SK-N-SH (cell line): ENCODE data around the gene DOCK10. TPM values are rescaled to one million over a fixed set of nuclear protein-coding genes. Genes with fewer than 3 reads are reported as not detected.
A peak's percentile ranks its signal among the peaks of the same experiment; 100 is the strongest.

ENCODE experiments used
- CTCF ChIA-PET: fragments of 300-600, 350-600 bp; formaldehyde crosslinking; extraction: SDS; loops from one replicate; lab custom pipeline; 2021; lab: Yijun Ruan, JAX
- POLR2A ChIA-PET: fragments of 350-600 bp; sonication (Branson Sonifier 250); formaldehyde crosslinking; extraction: SDS; loops from one replicate; lab custom pipeline; 2020; ENCODE audit warnings: antibody characterized with exemption, inconsistent platforms; lab: Yijun Ruan, JAX
- DNase-seq: peaks from one replicate; pipeline ENCODE4 v3.0.0; 2012
- H2AFZ ChIP-seq: fragments of 200-600 bp; sonication (generic); 2 replicates; pipeline ENCODE4 v1.8.1; 2016; ENCODE audit warnings: antibody characterized with exemption, mild to moderate bottlenecking, low read depth
- H3F3A ChIP-seq: fragments of 200-600 bp; sonication (generic); replicated peaks from 2 replicates; pipeline ENCODE3; 2016; ENCODE audit warnings: antibody characterized with exemption, mild to moderate bottlenecking; ENCODE audit not compliant: insufficient read depth
- H3K27ac ChIP-seq, 2 experiments: fragments of 200-500 bp in 1 of 2; fragments of 200-600 bp in 1 of 2; sonication (Bioruptor generic) in 1 of 2; sonication (generic), shearing (Covaris generic) in 1 of 2; 2 replicates each; pipeline versions ENCODE4 v1.5.1 to v1.6.1; 2014 to 2016; ENCODE audit warnings: low read depth in 2 of 2, inconsistent platforms in 1 of 2, low read length in 1 of 2, mild to moderate bottlenecking in 1 of 2, mixed read lengths in 1 of 2
- H3K27me3 ChIP-seq: fragments of 200-600 bp; sonication (generic), shearing (Covaris generic); 2 replicates; pipeline ENCODE4 v1.6.1; 2016; ENCODE audit warnings: mixed run types; ENCODE audit not compliant: insufficient read depth
- H3K36me3 ChIP-seq, 2 experiments: fragments of 200-500 bp in 1 of 2; fragments of 200-600 bp in 1 of 2; sonication (Bioruptor generic) in 1 of 2; sonication (generic) in 1 of 2; replicated peaks in 1 of 2; 2 replicates each; pipeline versions ENCODE3 to v1.5.1; 2014 to 2016; ENCODE audit warnings: low read length in 1 of 2, mild to moderate bottlenecking in 1 of 2; ENCODE audit not compliant: insufficient read depth in 2 of 2, control insufficient read depth in 1 of 2
- H3K4me1 ChIP-seq, 2 experiments: fragments of 200-500 bp in 1 of 2; fragments of 200-600 bp in 1 of 2; sonication (Bioruptor generic) in 1 of 2; sonication (generic), shearing (Covaris generic) in 1 of 2; 2 replicates each; pipeline versions ENCODE4 v1.5.1 to v1.6.1; 2014 to 2016; ENCODE audit warnings: low read depth in 1 of 2, low read length in 1 of 2, mixed run types in 1 of 2; ENCODE audit not compliant: insufficient read depth in 2 of 2, control insufficient read depth in 1 of 2
- H3K4me2 ChIP-seq: fragments of 200-600 bp; sonication (generic), shearing (Covaris generic); 2 replicates; pipeline ENCODE4 v1.6.1; 2017; ENCODE audit warnings: mixed run types
- H3K4me3 ChIP-seq, 2 experiments: fragments of 200-500 bp in 1 of 2; fragments of 200-600 bp in 1 of 2; sonication (Bioruptor generic) in 1 of 2; sonication (generic), shearing (Covaris generic) in 1 of 2; 2 replicates each; pipeline versions ENCODE4 v1.5.1 to v1.8.1; 2014 to 2016; ENCODE audit warnings: low read depth in 2 of 2, inconsistent platforms in 1 of 2, low read length in 1 of 2, mild to moderate bottlenecking in 1 of 2, mixed read lengths in 1 of 2, moderate library complexity in 1 of 2
- H3K79me2 ChIP-seq: fragments of 200-600 bp; sonication (generic); 2 replicates; pipeline ENCODE4 v1.8.1; 2017; ENCODE audit warnings: mild to moderate bottlenecking; ENCODE audit not compliant: insufficient read depth
- H3K9ac ChIP-seq: fragments of 200-600 bp; sonication (generic); 2 replicates; pipeline ENCODE4 v1.6.1; 2017; ENCODE audit warnings: mixed run types
- H3K9me2 ChIP-seq: fragments of 200-600 bp; sonication (generic); 2 replicates; pipeline ENCODE4 v1.6.1; 2017; ENCODE audit warnings: mixed run types
- H3K9me3 ChIP-seq: fragments of 200-600 bp; sonication (generic); 2 replicates; pipeline ENCODE4 v1.6.1; 2017; ENCODE audit warnings: mixed run types, mild to moderate bottlenecking, moderate library complexity
- H4K20me1 ChIP-seq: fragments of 200-600 bp; sonication (generic); 2 replicates; pipeline ENCODE4 v1.6.1; 2017; ENCODE audit warnings: mild to moderate bottlenecking, mixed run types; ENCODE audit not compliant: insufficient read depth
- CHD2 ChIP-seq: fragments of 150-350 bp; IDR thresholded peaks from 2 replicates; pipeline ENCODE4 v1.6.1; 2018; ENCODE audit warnings: low read length; ENCODE audit not compliant: partially characterized antibody
- ELF1 ChIP-seq: IDR thresholded peaks from 2 replicates; pipeline ENCODE4 v1.4.0; 2012
- FOSL2 ChIP-seq: IDR thresholded peaks from 2 replicates; pipeline ENCODE4 v1.4.0; 2012; ENCODE audit warnings: low read depth, mild to moderate bottlenecking, moderate library complexity, borderline replicate concordance
- FOXM1 ChIP-seq: IDR thresholded peaks from 2 replicates; pipeline ENCODE4 v1.4.0; 2012; ENCODE audit warnings: low read depth, mild to moderate bottlenecking
- GABPA ChIP-seq: IDR thresholded peaks from 2 replicates; pipeline ENCODE4 v1.4.0; 2012; ENCODE audit warnings: low read depth, mild to moderate bottlenecking
- GATA2 ChIP-seq: sonication (generic); formaldehyde crosslinking; IDR thresholded peaks from 2 replicates; pipeline ENCODE4 v1.5.0; 2020; ENCODE audit warnings: mild to moderate bottlenecking, missing genetic modification reagents
- NFIC ChIP-seq: IDR thresholded peaks from 2 replicates; pipeline ENCODE4 v1.4.0; 2012; ENCODE audit warnings: borderline replicate concordance
- POLR2AphosphoS5 ChIP-seq: IDR thresholded peaks from 2 replicates; pipeline ENCODE4 v1.6.1; 2012; ENCODE audit warnings: low read depth, low read length
- RAD21 ChIP-seq: IDR thresholded peaks from 2 replicates; pipeline ENCODE4 v1.6.1; 2012; ENCODE audit warnings: mild to moderate bottlenecking, low read length
- SIN3A ChIP-seq: IDR thresholded peaks from 2 replicates; pipeline ENCODE4 v1.6.1; 2012; ENCODE audit warnings: low read depth, mild to moderate bottlenecking, low read length, moderate library complexity, borderline replicate concordance
- TAF1 ChIP-seq: IDR thresholded peaks from 2 replicates; pipeline ENCODE4 v1.6.1; 2012; ENCODE audit warnings: low read depth, mild to moderate bottlenecking, low read length, moderate library complexity, borderline replicate concordance
- TCF12 ChIP-seq: IDR thresholded peaks from 2 replicates; pipeline ENCODE4 v1.4.0; 2012
- USF2 ChIP-seq: fragments of 150-350 bp; IDR thresholded peaks from 2 replicates; pipeline ENCODE4 v1.6.1; 2017; ENCODE audit warnings: antibody characterized with exemption, low read length, low read depth, borderline replicate concordance
- YY1 ChIP-seq: IDR thresholded peaks from 2 replicates; pipeline ENCODE4 v1.4.0; 2012; ENCODE audit warnings: low read depth, mild to moderate bottlenecking
- WGBS: methylation state at CpG from one replicate; pipeline ENCODE4 v1.1.6; 2017; ENCODE audit warnings: low lambda C conversion rate; 5-methylcytosine and 5-hydroxymethylcytosine counted together
- polyA plus RNA-seq, 3 experiments: library from polyadenylated mRNA; depleted of rRNA; stranded (reverse); fragments of >200 nt; gene quantifications; 2 replicates each; pipeline ENCODE4 v1.2.3, GENCODE V29; 2012
- TF ChIP-seq, protein P1 (sequence below): fragments of 150-350 bp; IDR thresholded peaks from 2 replicates; pipeline ENCODE4 v1.6.1; 2016; ENCODE audit warnings: mild to moderate bottlenecking, low read depth, low read length
- TF ChIP-seq, protein P2 (sequence below): IDR thresholded peaks from 2 replicates; pipeline ENCODE4; 2012

DOCK10 gene
- polyA plus RNA-seq, 1 of the 3 experiments (the other 2 are of a cell fraction) = 24.1 TPM

DNA sequence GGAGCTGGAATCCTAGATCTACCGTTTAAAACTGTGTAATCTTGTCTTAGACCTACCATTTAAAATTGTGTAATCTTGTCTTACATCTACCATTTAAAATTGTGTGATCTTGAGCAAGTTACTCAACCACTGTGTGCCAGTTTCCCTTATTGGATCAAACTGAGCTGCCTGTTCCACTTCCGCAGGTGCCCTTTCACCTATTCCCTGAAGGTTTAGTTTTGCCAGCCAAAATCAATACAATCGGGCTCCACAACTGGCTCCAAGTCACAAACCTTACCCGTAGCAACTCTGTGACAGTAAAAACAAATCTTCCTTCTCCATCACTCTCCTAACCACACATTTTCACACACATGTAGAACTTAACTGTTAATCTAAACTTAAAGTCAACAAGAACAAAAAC, 20.1 kb downstream of the DOCK10 start:
- Histone ChIP-seq H3K9ac (no peak overlapping the region), H3K9me3 (no peaks in the 10 kb centered on the region), H3K27me3 (no peaks in the 10 kb centered on the region), H3K4me3 (no peak overlapping the region), H3F3A (peaks cover 29% of the 10 kb centered on the region), H2AFZ (no peak overlapping the region), H3K4me2 (no peak overlapping the region), H3K4me1 (peaks cover 8 to 17% of the 10 kb centered on the region in 2 experiments), H3K27ac (no peak overlapping the region), H3K9me2 (no peaks in the 10 kb centered on the region), H3K36me3 (no peaks in the 10 kb centered on the region), H3K79me2 (peaks cover 69% of the 10 kb centered on the region), H4K20me1 (no peaks in the 10 kb centered on the region)
- DNase-seq = no peak
- TF ChIP-seq FOXM1 = no peak
- no peak for TF ChIP-seq POLR2AphosphoS5
- TF ChIP-seq, protein P1, sequence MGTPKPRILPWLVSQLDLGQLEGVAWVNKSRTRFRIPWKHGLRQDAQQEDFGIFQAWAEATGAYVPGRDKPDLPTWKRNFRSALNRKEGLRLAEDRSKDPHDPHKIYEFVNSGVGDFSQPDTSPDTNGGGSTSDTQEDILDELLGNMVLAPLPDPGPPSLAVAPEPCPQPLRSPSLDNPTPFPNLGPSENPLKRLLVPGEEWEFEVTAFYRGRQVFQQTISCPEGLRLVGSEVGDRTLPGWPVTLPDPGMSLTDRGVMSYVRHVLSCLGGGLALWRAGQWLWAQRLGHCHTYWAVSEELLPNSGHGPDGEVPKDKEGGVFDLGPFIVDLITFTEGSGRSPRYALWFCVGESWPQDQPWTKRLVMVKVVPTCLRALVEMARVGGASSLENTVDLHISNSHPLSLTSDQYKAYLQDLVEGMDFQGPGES = no peak
- TF ChIP-seq TAF1 = no peak
- TF ChIP-seq, protein P2, sequence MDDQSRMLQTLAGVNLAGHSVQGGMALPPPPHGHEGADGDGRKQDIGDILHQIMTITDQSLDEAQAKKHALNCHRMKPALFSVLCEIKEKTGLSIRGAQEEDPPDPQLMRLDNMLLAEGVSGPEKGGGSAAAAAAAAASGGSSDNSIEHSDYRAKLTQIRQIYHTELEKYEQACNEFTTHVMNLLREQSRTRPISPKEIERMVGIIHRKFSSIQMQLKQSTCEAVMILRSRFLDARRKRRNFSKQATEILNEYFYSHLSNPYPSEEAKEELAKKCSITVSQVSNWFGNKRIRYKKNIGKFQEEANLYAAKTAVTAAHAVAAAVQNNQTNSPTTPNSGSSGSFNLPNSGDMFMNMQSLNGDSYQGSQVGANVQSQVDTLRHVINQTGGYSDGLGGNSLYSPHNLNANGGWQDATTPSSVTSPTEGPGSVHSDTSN = no peak
- WGBS = 66% methylated on average over 4 of the region's 4 CpGs
- ChIA-PET POLR2A (no interaction called here), CTCF (interaction anchor here (1.1 to 1.2 kb wide), 2 partner anchors 13 to 20 kb away, joined by 3 to 4 read pairs; partner anchors contain the start of gene DOCK10)

- ChIA-PET CTCF (interaction anchor here (2.3 to 2.4 kb wide), 2 partner anchors 20 to 641 kb away, joined by 7 to 10 read pairs; no protein-coding TSS in a partner anchor), POLR2A (no interaction called here)
- Histone ChIP-seq H3K4me3 (no peak overlapping the region), H2AFZ (no peak overlapping the region), H3K9ac (no peak overlapping the region), H3K4me2 (no peak overlapping the region), H3K36me3 (no peaks in the 10 kb centered on the region), H3F3A (peaks cover 24% of the 10 kb centered on the region), H3K9me2 (no peaks in the 10 kb centered on the region), H3K27me3 (no peaks in the 10 kb centered on the region), H3K79me2 (peaks cover 80% of the 10 kb centered on the region), H4K20me1 (no peaks in the 10 kb centered on the region), H3K4me1 (peaks cover 5 to 8% of the 10 kb centered on the region in 2 experiments; a peak in 3 of 4 replicates), H3K27ac (peak overlapping the region in 1 of 2 experiments; percentile 37; a peak in 2 of 4 replicates), H3K9me3 (no peaks in the 10 kb centered on the region)
- DNase-seq = no peak
- TF ChIP-seq GABPA = no peak
- no peak for TF ChIP-seq NFIC
- no peak for TF ChIP-seq YY1
- TF ChIP-seq TCF12 = no peak
- no peak for TF ChIP-seq ELF1
- TF ChIP-seq USF2 = no peak
- no peak for TF ChIP-seq FOSL2
- TF ChIP-seq SIN3A = no peak
- TF ChIP-seq CHD2 = no peak
- TF ChIP-seq GATA2 (CRISPR knock-in tag) = no peak
- TF ChIP-seq, protein P1 = no peak
- TF ChIP-seq TAF1 = no peak
- no peak for TF ChIP-seq RAD21
- WGBS = 76% methylated on average over 3 of the region's 3 CpGs
Measured at GRCh38 chr2:225020168-225020849, 22.0 kb downstream of the DOCK10 start.
